ENCODE results near the gene PRRG4.

DNA sequence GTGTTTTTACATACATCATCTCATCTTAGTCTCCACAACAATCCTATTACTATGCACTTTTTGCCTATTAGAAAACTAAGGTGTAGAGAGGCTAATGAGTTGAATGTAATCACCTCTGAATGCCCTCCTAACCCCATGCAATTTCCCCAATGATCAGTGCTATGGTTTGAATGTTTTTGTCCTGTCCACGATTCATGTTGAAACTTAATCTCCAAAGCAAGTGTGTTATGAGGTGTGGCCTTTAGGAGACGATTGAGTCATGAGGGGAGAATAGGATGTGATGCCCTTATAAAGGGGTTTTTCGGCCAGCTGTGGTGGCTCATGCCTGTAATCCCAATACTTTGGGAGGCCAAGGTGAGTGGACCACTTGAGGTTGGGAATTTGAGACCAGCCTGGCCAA, 33.3 kb upstream of the PRRG4 start:
- TF ChIP-seq, protein P1, sequence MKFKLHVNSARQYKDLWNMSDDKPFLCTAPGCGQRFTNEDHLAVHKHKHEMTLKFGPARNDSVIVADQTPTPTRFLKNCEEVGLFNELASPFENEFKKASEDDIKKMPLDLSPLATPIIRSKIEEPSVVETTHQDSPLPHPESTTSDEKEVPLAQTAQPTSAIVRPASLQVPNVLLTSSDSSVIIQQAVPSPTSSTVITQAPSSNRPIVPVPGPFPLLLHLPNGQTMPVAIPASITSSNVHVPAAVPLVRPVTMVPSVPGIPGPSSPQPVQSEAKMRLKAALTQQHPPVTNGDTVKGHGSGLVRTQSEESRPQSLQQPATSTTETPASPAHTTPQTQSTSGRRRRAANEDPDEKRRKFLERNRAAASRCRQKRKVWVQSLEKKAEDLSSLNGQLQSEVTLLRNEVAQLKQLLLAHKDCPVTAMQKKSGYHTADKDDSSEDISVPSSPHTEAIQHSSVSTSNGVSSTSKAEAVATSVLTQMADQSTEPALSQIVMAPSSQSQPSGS (CRISPR knock-in tag; IDR thresholded peaks at IDR 0.05): no peak
- no peak for TF ChIP-seq REPIN1 (CRISPR knock-in tag; IDR thresholded peaks at IDR 0.05; ENCODE audit: borderline replicate concordance, low read depth)
- no peak for TF ChIP-seq ZNF709 (CRISPR knock-in tag; IDR thresholded peaks at IDR 0.05)
- no peak for TF ChIP-seq TCF7L2 (IDR thresholded peaks at IDR 0.05; ENCODE audit: low read depth, low read length)
- TF ChIP-seq, protein P2, sequence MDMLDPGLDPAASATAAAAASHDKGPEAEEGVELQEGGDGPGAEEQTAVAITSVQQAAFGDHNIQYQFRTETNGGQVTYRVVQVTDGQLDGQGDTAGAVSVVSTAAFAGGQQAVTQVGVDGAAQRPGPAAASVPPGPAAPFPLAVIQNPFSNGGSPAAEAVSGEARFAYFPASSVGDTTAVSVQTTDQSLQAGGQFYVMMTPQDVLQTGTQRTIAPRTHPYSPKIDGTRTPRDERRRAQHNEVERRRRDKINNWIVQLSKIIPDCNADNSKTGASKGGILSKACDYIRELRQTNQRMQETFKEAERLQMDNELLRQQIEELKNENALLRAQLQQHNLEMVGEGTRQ (IDR thresholded peaks at IDR 0.05; ENCODE audit: low read depth, low read length): no peak
- TF ChIP-seq, protein P2 (CRISPR knock-in tag; IDR thresholded peaks at IDR 0.05; ENCODE audit: borderline replicate concordance): no peak
- TF ChIP-seq FOXO1 (CRISPR knock-in tag; IDR thresholded peaks at IDR 0.05): no peak
- TF ChIP-seq, protein P3, sequence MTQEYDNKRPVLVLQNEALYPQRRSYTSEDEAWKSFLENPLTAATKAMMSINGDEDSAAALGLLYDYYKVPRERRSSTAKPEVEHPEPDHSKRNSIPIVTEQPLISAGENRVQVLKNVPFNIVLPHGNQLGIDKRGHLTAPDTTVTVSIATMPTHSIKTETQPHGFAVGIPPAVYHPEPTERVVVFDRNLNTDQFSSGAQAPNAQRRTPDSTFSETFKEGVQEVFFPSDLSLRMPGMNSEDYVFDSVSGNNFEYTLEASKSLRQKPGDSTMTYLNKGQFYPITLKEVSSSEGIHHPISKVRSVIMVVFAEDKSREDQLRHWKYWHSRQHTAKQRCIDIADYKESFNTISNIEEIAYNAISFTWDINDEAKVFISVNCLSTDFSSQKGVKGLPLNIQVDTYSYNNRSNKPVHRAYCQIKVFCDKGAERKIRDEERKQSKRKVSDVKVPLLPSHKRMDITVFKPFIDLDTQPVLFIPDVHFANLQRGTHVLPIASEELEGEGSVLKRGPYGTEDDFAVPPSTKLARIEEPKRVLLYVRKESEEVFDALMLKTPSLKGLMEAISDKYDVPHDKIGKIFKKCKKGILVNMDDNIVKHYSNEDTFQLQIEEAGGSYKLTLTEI (CRISPR knock-in tag; conservative IDR thresholded peaks at IDR 0.05): no peak
- no peak for TF ChIP-seq EZH2 (conservative IDR thresholded peaks at IDR 0.05; ENCODE audit: low read depth, low read length)
- TF ChIP-seq GABPA (IDR thresholded peaks at IDR 0.05; ENCODE audit: low read depth, low read length): no peak
- no peak for TF ChIP-seq GABPA (CRISPR knock-in tag; IDR thresholded peaks at IDR 0.05; ENCODE audit: low read depth)
- TF ChIP-seq FOXC1 (CRISPR knock-in tag; IDR thresholded peaks at IDR 0.05; ENCODE audit: borderline replicate concordance): no peak
- TF ChIP-seq DPF2 (CRISPR knock-in tag; IDR thresholded peaks at IDR 0.05; ENCODE audit: borderline replicate concordance, low read depth): no peak
- TF ChIP-seq, protein P4, sequence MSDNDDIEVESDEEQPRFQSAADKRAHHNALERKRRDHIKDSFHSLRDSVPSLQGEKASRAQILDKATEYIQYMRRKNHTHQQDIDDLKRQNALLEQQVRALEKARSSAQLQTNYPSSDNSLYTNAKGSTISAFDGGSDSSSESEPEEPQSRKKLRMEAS (IDR thresholded peaks at IDR 0.05): no peak
- no peak for TF ChIP-seq FOXK2 (IDR thresholded peaks at IDR 0.05)
- TF ChIP-seq, protein P5, sequence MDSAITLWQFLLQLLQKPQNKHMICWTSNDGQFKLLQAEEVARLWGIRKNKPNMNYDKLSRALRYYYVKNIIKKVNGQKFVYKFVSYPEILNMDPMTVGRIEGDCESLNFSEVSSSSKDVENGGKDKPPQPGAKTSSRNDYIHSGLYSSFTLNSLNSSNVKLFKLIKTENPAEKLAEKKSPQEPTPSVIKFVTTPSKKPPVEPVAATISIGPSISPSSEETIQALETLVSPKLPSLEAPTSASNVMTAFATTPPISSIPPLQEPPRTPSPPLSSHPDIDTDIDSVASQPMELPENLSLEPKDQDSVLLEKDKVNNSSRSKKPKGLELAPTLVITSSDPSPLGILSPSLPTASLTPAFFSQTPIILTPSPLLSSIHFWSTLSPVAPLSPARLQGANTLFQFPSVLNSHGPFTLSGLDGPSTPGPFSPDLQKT (CRISPR knock-in tag; IDR thresholded peaks at IDR 0.05; ENCODE audit: borderline replicate concordance): no peak
